ENCODE data around the gene ZFR. TPM values are rescaled to one million over a fixed set of nuclear protein-coding genes. Genes with fewer than 3 reads are reported as not detected.

The ZFR gene
- total RNA-seq, 2 donors from 2014 or later, result 45.0 to 51.8 TPM

- Histone ChIP-seq H3K27ac (no peak overlapping the region), H3K27me3 (no peaks in the 10 kb centered on the region), H3K9me3 (no peaks in the 10 kb centered on the region), H3K9ac (ENCODE audit: low read depth in 2 of 2, low read length in 2 of 2) (no peak overlapping the region), H3K4me3 (no peak overlapping the region), H3K36me3 (no peaks in the 10 kb centered on the region), H3K4me1 (no peaks in the 10 kb centered on the region)
- intact Hi-C loops (cut with DNase I), result no loop called here
- DNase-seq, result no peak
- no peak for TF ChIP-seq CTCF (IDR thresholded peaks at IDR 0.05)
Measured at GRCh38 chr5:32339198-32339597, 105.3 kb downstream of the ZFR start.

DNA sequence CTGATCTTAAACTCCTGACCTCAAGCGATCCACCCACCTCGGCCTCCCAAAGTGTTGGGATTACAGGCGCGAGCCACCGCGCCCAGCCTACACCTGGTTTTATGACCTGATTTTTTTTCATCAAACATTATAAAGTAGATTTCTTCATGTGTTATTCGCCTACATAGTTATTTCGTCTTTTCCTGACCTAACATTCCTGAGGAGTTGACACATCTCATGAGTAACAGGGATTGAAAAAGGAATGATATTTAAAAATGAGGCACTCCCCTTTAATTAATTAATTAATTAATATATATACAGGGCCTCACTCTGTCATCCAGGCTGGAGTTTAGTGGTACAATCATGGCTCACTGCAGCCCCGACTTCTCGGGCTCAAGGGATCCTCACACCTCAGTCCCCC, 111.6 kb downstream of the ZFR start:
- no peak for TF ChIP-seq CTCF (IDR thresholded peaks at IDR 0.05)
- intact Hi-C loops (cut with DNase I), result no loop called here
- no peaks in the 10 kb centered on the region for H3K9me3 ChIP-seq
- H3K4me1 ChIP-seq, result peaks cover 4% of the 10 kb centered on the region
- DNase-seq, result peak; percentile 41
- no peaks in the 10 kb centered on the region for H3K27me3 ChIP-seq
- no peaks in the 10 kb centered on the region for H3K36me3 ChIP-seq
- H3K9ac ChIP-seq (ENCODE audit: low read depth in 2 of 2, low read length in 2 of 2), result no peak overlapping the region
- H3K4me3 ChIP-seq, result no peak overlapping the region
- H3K27ac ChIP-seq, result no peak overlapping the region

- Histone ChIP-seq H3K4me1 (peaks cover 4% of the 10 kb centered on the region), H3K4me3 (no peak overlapping the region), H3K27ac (no peak overlapping the region), H3K9me3 (no peaks in the 10 kb centered on the region), H3K36me3 (no peaks in the 10 kb centered on the region), H3K27me3 (no peaks in the 10 kb centered on the region), H3K9ac (ENCODE audit: low read depth in 2 of 2, low read length in 2 of 2) (no peak overlapping the region)
- no peak for TF ChIP-seq CTCF (IDR thresholded peaks at IDR 0.05)
- no peak for DNase-seq
- intact Hi-C loops (cut with DNase I), result no loop called here
Measured at GRCh38 chr5:32332361-32332760, 112.2 kb downstream of the ZFR start.

DNA sequence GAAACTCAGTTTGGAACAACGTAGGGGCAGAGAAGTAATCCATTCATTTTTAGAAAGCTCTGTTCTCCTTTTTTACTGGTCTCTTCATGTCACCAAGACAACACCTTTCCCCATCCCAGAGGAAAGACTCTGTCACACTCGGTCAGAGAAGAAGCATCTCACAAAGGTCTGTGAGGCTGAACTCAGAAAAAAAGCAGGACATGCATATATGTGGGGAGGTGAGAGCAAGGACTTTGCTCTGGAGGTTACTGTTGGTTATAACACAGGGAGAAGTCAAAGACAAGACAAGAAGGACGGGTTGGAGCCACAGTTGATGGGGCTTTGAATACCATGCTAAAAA, 112.6 kb downstream of the ZFR start:
- no peak for TF ChIP-seq CTCF (IDR thresholded peaks at IDR 0.05)
- peaks cover 4% of the 10 kb centered on the region for H3K4me1 ChIP-seq
- intact Hi-C loops (cut with DNase I), result no loop called here
- no peak for DNase-seq
- peak overlapping the region; percentile 58 for H3K27ac ChIP-seq
- H3K27me3 ChIP-seq, result no peaks in the 10 kb centered on the region
- no peaks in the 10 kb centered on the region for H3K9me3 ChIP-seq
- H3K36me3 ChIP-seq, result no peaks in the 10 kb centered on the region
- peak overlapping the region; percentile 30 to 38 for H3K9ac ChIP-seq (ENCODE audit: low read depth in 2 of 2, low read length in 2 of 2)
- H3K4me3 ChIP-seq, result no peak overlapping the region

DNA sequence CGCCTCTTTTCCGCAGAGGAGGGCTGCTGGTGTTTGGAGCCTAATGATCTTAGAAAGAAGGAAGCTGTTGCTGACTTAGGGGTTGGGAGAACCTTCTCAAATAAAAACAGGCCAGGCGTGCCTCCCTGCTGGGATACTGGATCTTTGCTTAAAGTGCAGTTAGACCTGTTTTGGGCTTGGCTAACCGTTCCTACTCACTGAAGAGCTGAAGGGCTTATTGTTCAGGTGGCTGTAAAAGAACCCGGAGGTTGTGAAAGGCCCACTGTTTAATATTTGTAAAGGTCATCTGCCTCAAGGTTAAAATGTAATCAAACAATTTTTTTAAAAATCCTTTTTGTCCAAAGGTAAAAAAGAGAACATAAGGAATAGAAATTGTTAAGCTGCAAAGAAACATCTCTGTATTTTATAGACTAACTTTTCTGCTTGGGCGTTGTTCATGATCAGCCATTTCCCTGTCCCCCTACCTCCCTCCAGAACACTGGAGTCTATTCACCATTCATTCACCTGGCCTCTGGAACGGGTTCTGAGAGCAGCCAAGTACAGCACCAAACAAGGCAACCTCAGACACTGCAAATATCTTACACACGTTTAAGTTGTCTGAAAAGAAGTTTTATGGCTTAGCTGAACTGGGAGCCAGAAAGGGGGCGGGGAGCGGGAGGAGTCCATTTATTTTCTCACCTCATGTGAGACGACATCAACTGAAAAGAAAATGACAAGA, 113.2 kb downstream of the ZFR start:
- DNase-seq, result peak; percentile 81
- Histone ChIP-seq H3K9me3 (no peaks in the 10 kb centered on the region), H3K27me3 (no peaks in the 10 kb centered on the region), H3K4me1 (peaks cover 4% of the 10 kb centered on the region), H3K36me3 (no peaks in the 10 kb centered on the region), H3K27ac (peak overlapping the region; percentile 58), H3K9ac (ENCODE audit: low read depth in 2 of 2, low read length in 2 of 2) (peak overlapping the region; percentile 30 to 38), H3K4me3 (no peak overlapping the region)
- intact Hi-C loops (cut with DNase I), result no loop called here
- no peak for TF ChIP-seq CTCF (IDR thresholded peaks at IDR 0.05)

Measured in colonic mucosa (tissue), 4 donors.